ENCODE results near the gene LENG9.
A peak's percentile ranks its signal among the peaks of the same experiment; 100 is the strongest.
"Not testable (repeated sequence)": the region's sequence is repeated elsewhere in the genome, so short reads cannot be mapped to it uniquely, and the experiment has no call there.

LENG9 gene

DNA sequence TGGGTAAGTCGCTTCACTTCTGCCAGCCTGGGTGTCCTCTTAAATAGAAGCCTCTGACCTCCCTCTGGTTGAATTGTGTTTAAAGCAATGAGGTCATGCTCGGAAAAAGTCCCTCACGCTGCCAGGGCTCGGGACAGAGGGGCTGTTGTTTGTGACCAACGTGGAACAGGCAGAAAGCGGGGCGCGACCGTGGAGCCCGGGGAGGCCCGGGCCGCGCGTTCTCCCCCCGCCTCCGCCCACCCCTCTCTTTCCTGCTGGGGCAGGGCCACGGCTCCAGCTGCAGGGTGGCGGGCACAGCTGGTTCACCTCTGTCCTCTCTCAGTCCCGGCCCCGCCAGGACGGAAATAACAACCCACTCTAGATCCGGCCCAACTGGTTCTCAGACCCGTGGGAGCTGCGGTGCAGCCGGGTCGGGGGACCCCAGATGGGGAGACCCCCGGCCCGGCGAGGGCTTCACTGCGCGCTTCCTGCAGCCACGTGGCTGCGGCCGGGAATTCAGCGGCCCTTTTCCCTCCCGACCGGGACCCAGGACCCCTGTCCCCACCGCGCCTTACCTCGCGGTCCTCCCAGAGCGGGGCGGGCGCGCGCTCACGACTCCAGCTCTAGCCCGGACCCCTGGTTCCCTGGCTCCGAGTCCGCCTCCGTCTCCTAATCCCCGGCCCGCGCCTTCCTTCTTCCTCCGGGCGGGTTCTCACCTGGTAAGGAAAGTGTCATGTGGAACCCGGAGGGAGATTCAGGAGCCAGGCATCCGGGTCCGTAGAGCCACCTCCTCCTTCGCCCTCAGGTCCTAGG lies 7.6 kb upstream of the LENG9 start:
- peak overlapping the region; percentile 47 for H3K4me3 ChIP-seq (ENCODE audit: low read depth, low read length)
- H3K36me3 ChIP-seq (replicated peaks), result no peaks in the 10 kb centered on the region
- DNase-seq, result no peak

DNA sequence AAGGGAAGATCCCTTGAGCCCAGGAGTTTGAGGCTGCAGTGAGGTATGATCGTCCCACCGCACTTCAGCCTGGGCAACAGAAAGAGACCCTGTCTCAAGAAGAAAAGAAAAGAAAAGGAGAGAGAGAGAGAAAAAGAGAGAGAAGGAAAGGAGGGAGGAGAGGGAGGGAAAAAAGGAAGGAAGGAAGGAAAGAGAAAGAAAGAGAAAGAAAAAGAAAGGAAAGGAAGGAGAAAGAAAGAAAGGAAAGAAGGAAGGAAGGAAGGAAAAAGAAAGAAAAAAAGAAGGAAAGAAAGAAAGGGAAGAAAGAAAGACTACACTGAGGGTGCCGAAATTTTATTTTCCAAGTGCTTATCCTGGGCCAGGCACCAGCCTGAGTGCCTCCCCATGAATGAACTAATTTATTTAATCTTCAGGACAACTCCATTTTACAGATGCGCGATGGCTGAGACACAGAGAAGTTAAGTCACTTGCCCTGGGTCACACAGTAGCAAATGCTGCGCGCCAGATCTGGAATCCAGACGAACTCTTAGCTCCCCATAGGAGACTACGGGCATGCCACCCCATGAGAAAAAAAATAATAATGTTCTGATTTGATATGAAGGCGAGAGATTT lies 6.8 kb upstream of the LENG9 start:
- Histone ChIP-seq H3K36me3 (replicated peaks) (no peaks in the 10 kb centered on the region), H3K27ac (no peak overlapping the region), H3K27me3 (replicated peaks) (no peaks in the 10 kb centered on the region), H3K4me3 (ENCODE audit: low read depth, low read length) (no peak overlapping the region)
- in situ Hi-C loops (cut with HindIII; ENCODE audit: low pct_ligation_motif_present, low sequenced_read_pairs), result no loop called here
- TF ChIP-seq, protein P1, sequence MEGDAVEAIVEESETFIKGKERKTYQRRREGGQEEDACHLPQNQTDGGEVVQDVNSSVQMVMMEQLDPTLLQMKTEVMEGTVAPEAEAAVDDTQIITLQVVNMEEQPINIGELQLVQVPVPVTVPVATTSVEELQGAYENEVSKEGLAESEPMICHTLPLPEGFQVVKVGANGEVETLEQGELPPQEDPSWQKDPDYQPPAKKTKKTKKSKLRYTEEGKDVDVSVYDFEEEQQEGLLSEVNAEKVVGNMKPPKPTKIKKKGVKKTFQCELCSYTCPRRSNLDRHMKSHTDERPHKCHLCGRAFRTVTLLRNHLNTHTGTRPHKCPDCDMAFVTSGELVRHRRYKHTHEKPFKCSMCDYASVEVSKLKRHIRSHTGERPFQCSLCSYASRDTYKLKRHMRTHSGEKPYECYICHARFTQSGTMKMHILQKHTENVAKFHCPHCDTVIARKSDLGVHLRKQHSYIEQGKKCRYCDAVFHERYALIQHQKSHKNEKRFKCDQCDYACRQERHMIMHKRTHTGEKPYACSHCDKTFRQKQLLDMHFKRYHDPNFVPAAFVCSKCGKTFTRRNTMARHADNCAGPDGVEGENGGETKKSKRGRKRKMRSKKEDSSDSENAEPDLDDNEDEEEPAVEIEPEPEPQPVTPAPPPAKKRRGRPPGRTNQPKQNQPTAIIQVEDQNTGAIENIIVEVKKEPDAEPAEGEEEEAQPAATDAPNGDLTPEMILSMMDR (IDR thresholded peaks at IDR 0.05; ENCODE audit: low read depth, low read length, missing control alignments), result no peak
- no peak for DNase-seq

More for the DNA sequence above, 7.6 kb upstream of the LENG9 start:
- Histone ChIP-seq H3K27me3 (replicated peaks) (no peaks in the 10 kb centered on the region), H3K27ac (no peak overlapping the region)
- in situ Hi-C loops (cut with HindIII; ENCODE audit: low pct_ligation_motif_present, low sequenced_read_pairs), result no loop called here
- TF ChIP-seq, protein P1 (IDR thresholded peaks at IDR 0.05; ENCODE audit: low read depth, low read length, missing control alignments), result no peak

DNA sequence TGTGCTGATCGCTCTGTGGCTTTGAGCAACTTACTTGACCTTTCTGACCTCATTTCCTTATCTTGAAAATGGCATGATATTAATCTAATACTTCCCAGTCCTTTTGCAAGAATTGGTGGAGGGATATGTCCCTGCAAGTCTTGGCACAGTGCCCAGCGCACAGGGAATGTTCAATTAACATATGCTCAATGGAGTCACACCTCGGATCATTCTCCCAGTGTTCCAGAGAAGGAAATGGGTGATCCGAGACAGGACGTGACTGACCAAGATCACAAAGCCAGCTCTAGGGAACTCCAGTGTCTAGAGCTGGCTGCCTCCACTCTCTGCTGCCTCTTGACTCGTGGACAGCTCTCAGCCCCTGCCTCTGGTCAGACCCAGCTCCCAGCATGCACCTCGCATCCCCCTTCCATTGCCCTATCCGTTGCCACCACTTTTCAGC lies 5.9 kb upstream of the LENG9 start:
- H3K4me3 ChIP-seq (ENCODE audit: low read depth, low read length), result no peak overlapping the region
- H3K36me3 ChIP-seq (replicated peaks), result no peaks in the 10 kb centered on the region
- no peaks in the 10 kb centered on the region for H3K27me3 ChIP-seq (replicated peaks)
- in situ Hi-C loops (cut with HindIII; ENCODE audit: low pct_ligation_motif_present, low sequenced_read_pairs), result no loop called here
- no peak overlapping the region for H3K27ac ChIP-seq
- no peak for DNase-seq
- TF ChIP-seq, protein P1 (IDR thresholded peaks at IDR 0.05; ENCODE audit: low read depth, low read length, missing control alignments), result no peak

DNA sequence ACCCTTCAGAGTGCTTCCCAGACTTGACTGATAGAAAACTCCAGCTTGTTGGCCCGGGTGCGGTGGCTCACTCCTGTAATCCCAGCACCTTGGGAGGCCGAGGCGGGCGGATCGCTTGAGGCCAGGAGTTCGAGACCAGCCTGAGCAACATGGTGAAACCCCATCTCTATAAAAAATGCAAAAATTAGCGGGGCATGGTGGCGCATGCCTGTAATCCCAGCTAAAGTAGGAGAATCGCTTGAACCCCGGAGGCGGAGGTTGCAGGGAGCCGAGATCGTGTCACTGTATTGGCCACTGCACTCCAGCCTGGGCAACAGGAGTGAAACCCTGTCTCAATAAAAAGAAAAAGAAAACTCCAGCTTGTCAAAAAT lies 2.5 kb upstream of the LENG9 start:
- H3K27me3 ChIP-seq (replicated peaks); H3K27ac ChIP-seq; in situ Hi-C loops (cut with HindIII; ENCODE audit: low pct_ligation_motif_present, low sequenced_read_pairs); H3K4me3 ChIP-seq (ENCODE audit: low read depth, low read length); DNase-seq: not testable (repeated sequence)
- peaks cover 13% of the 10 kb centered on the region for H3K36me3 ChIP-seq (replicated peaks)

DNA sequence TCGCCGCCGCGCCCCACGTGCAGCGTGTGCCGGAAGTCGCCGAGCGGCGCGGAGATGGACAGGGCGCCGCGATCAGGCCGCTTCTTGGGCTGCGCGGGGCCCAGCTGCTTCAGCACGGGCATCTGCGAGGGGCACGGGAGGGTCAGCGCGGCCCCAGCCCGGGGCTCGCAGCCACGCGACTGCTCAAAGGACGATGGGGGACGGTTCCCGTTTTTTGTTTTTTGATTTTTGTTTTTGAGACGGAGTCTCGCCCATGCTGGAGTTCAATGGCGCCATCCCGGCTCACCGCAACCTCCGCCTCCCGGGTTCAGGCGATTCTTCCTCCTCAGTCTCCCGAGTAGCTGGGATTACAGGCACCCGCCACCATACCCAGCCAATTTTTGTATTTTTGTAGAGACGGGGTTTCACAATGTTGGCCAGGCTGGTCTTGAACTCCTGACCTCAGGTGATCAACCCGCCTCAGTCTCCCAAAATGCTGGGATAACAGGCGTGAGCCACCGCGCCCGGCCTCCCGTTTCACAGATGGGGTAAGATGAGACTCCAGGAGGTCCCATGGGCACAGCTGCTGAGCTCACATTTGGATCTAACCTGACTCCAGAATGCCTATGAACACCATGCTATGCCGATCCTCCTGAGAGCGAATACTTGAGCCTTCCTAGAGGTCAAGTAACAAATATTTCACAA lies 2.0 kb upstream of the LENG9 start:
- Histone ChIP-seq H3K27me3 (replicated peaks) (no peaks in the 10 kb centered on the region), H3K27ac (no peak overlapping the region), H3K4me3 (ENCODE audit: low read depth, low read length) (no peak overlapping the region), H3K36me3 (replicated peaks) (peaks cover 17% of the 10 kb centered on the region)
- TF ChIP-seq, protein P1 (IDR thresholded peaks at IDR 0.05; ENCODE audit: low read depth, low read length, missing control alignments), result no peak
- in situ Hi-C loops (cut with HindIII; ENCODE audit: low pct_ligation_motif_present, low sequenced_read_pairs), result no loop called here
- no peak for DNase-seq

All from brain microvascular endothelial cell (primary cell).